ENCODE measurements around the gene WNK3. TPM values are rescaled to one million over a fixed set of nuclear protein-coding genes. Genes with fewer than 3 reads are reported as not detected.
A peak's percentile ranks its signal among the peaks of the same experiment; 100 is the strongest.

Gene WNK3
- total RNA-seq, 2 experiments from 2014 or later: 0.03 to 0.05 TPM

GRCh38 chrX:54230435-54231148 is 127.3 kb downstream of the WNK3 start:
- H3K36me3 Mint-ChIP-seq (ENCODE audit: low read depth): no peaks in the 10 kb centered on the region
- DNase-seq (no peak), ATAC-seq (no peak)
- ChIA-PET POLR2A (no interaction called here), CTCF (no interaction called here)
- no peak overlapping the region for H3K27ac Mint-ChIP-seq
- H3K27me3 Mint-ChIP-seq (ENCODE audit: low read depth): no peaks in the 10 kb centered on the region
- H3K9me3 Mint-ChIP-seq (ENCODE audit: insufficient read depth): no peaks in the 10 kb centered on the region
- H3K4me1 Mint-ChIP-seq (ENCODE audit: low read depth): no peaks in the 10 kb centered on the region
- H3K4me3 Mint-ChIP-seq: no peak overlapping the region

- H3K27me3 Mint-ChIP-seq (ENCODE audit: low read depth): no peaks in the 10 kb centered on the region
- H3K36me3 Mint-ChIP-seq (ENCODE audit: low read depth): no peaks in the 10 kb centered on the region
- no peak overlapping the region for H3K4me3 Mint-ChIP-seq
- CTCF ChIA-PET: no interaction called here
- H3K27ac Mint-ChIP-seq: no peak overlapping the region
- POLR2A ChIA-PET: no interaction called here
- no peaks in the 10 kb centered on the region for H3K9me3 Mint-ChIP-seq (ENCODE audit: insufficient read depth)
- DNase-seq: no peak
- H3K4me1 Mint-ChIP-seq (ENCODE audit: low read depth): no peaks in the 10 kb centered on the region
- no peak for ATAC-seq
Observed at GRCh38 chrX:54223581-54223980, 134.3 kb downstream of the WNK3 start.

GRCh38 chrX:54213603-54214002 is 144.2 kb downstream of the WNK3 start:
- no peak for ATAC-seq
- Mint-ChIP-seq H3K4me1 (ENCODE audit: low read depth) (no peaks in the 10 kb centered on the region), H3K4me3 (no peak overlapping the region), H3K27me3 (ENCODE audit: low read depth) (no peaks in the 10 kb centered on the region), H3K36me3 (ENCODE audit: low read depth) (no peaks in the 10 kb centered on the region), H3K9me3 (ENCODE audit: insufficient read depth) (no peaks in the 10 kb centered on the region), H3K27ac (no peak overlapping the region)
- POLR2A ChIA-PET: no interaction called here
- DNase-seq: no peak
- CTCF ChIA-PET: no interaction called here

GRCh38 chrX:54208531-54208930 is 149.3 kb downstream of the WNK3 start:
- DNase-seq: no peak
- Mint-ChIP-seq H3K4me3 (no peak overlapping the region), H3K27ac (no peak overlapping the region), H3K27me3 (ENCODE audit: low read depth) (no peaks in the 10 kb centered on the region), H3K4me1 (ENCODE audit: low read depth) (no peaks in the 10 kb centered on the region), H3K36me3 (ENCODE audit: low read depth) (no peaks in the 10 kb centered on the region), H3K9me3 (ENCODE audit: insufficient read depth) (no peaks in the 10 kb centered on the region)
- ChIA-PET POLR2A (no interaction called here), CTCF (no interaction called here)
- no peak for ATAC-seq

GRCh38 chrX:54198262-54198661 is 159.6 kb downstream of the WNK3 start:
- CTCF ChIA-PET: no interaction called here
- no peak for DNase-seq
- Mint-ChIP-seq H3K4me3 (no peak overlapping the region), H3K9me3 (ENCODE audit: insufficient read depth) (no peaks in the 10 kb centered on the region), H3K4me1 (ENCODE audit: low read depth) (no peaks in the 10 kb centered on the region), H3K27ac (no peak overlapping the region), H3K36me3 (ENCODE audit: low read depth) (no peaks in the 10 kb centered on the region), H3K27me3 (ENCODE audit: low read depth) (peaks cover 11% of the 10 kb centered on the region)
- POLR2A ChIA-PET: no interaction called here
- ATAC-seq: no peak

GRCh38 chrX:54194982-54195588 is 162.8 kb downstream of the WNK3 start:
- POLR2A ChIA-PET: no interaction called here
- H3K27me3 Mint-ChIP-seq (ENCODE audit: low read depth): peaks cover 9% of the 10 kb centered on the region
- no peak overlapping the region for H3K27ac Mint-ChIP-seq
- DNase-seq (no peak), ATAC-seq (no peak)
- no peaks in the 10 kb centered on the region for H3K36me3 Mint-ChIP-seq (ENCODE audit: low read depth)
- no peak overlapping the region for H3K4me3 Mint-ChIP-seq
- H3K4me1 Mint-ChIP-seq (ENCODE audit: low read depth): no peaks in the 10 kb centered on the region
- CTCF ChIA-PET: no interaction called here
- H3K9me3 Mint-ChIP-seq (ENCODE audit: insufficient read depth): no peaks in the 10 kb centered on the region

GRCh38 chrX:54193085-54193821 is 164.6 kb downstream of the WNK3 start:
- Mint-ChIP-seq H3K9me3 (ENCODE audit: insufficient read depth) (no peaks in the 10 kb centered on the region), H3K4me3 (no peak overlapping the region), H3K4me1 (ENCODE audit: low read depth) (no peaks in the 10 kb centered on the region), H3K36me3 (ENCODE audit: low read depth) (no peaks in the 10 kb centered on the region), H3K27ac (no peak overlapping the region), H3K27me3 (ENCODE audit: low read depth) (peaks cover 3% of the 10 kb centered on the region)
- ChIA-PET CTCF (no interaction called here), POLR2A (interaction anchor here (0.9 kb wide), 1 partner anchor 10 kb away, joined by 3 read pairs; the partner anchor contains the start of gene FAM120C)
- no peak for DNase-seq
- no peak for ATAC-seq

GRCh38 chrX:54184474-54184873 is 173.4 kb downstream of the WNK3 start:
- H3K4me3 Mint-ChIP-seq: no peak overlapping the region
- H3K4me1 Mint-ChIP-seq (ENCODE audit: low read depth): peaks cover 28% of the 10 kb centered on the region
- DNase-seq (no peak), ATAC-seq (no peak)
- peaks cover 18% of the 10 kb centered on the region for H3K36me3 Mint-ChIP-seq (ENCODE audit: low read depth)
- ChIA-PET POLR2A (interaction anchor here (0.6 kb wide), 1 partner anchor 141 kb away, joined by 3 read pairs; no protein-coding TSS in a partner anchor), CTCF (no interaction called here)
- no peak overlapping the region for H3K27ac Mint-ChIP-seq
- H3K27me3 Mint-ChIP-seq (ENCODE audit: low read depth): no peaks in the 10 kb centered on the region
- no peaks in the 10 kb centered on the region for H3K9me3 Mint-ChIP-seq (ENCODE audit: insufficient read depth)

- ATAC-seq: peak; percentile 74
- peak within 1 kb of the TSS; percentile 71 for H3K4me3 Mint-ChIP-seq
- peaks cover 23% of the 10 kb centered on the region for H3K36me3 Mint-ChIP-seq (ENCODE audit: low read depth)
- H3K9me3 Mint-ChIP-seq (ENCODE audit: insufficient read depth): no peaks in the 10 kb centered on the region
- ChIA-PET POLR2A (interaction anchor here (0.8 to 4.1 kb wide), 4 partner anchors 9 to 596 kb away, joined by 3 to 27 read pairs (median 4); partner anchors contain the start of gene PHF8), CTCF (interaction anchor here (1.1 kb wide), 1 partner anchor 138 kb away, joined by 3 read pairs; no protein-coding TSS in a partner anchor)
- peaks cover 40% of the 10 kb centered on the region for H3K4me1 Mint-ChIP-seq (ENCODE audit: low read depth)
- H3K27me3 Mint-ChIP-seq (ENCODE audit: low read depth): no peaks in the 10 kb centered on the region
- H3K27ac Mint-ChIP-seq: peak within 1 kb of the TSS; percentile 88
- DNase-seq: peak; percentile 72
Observed at GRCh38 chrX:54182864-54183613, 174.8 kb downstream of the WNK3 start, which contains the start of gene FAM120C. FAM120C (minus strand) TSS chrX:54183254; CDS start chrX:54183198, 56 bp downstream.

GRCh38 chrX:54182194-54182863 is 175.5 kb downstream of the WNK3 start:
- ChIA-PET POLR2A (interaction anchor here (0.8 to 4.1 kb wide), 2 partner anchors 139 to 595 kb away, joined by 3 to 27 read pairs; partner anchors contain the start of gene PHF8), CTCF (no interaction called here)
- Mint-ChIP-seq H3K27me3 (ENCODE audit: low read depth) (no peaks in the 10 kb centered on the region), H3K36me3 (ENCODE audit: low read depth) (peaks cover 30% of the 10 kb centered on the region), H3K4me1 (ENCODE audit: low read depth) (peaks cover 47% of the 10 kb centered on the region), H3K4me3 (peak overlapping the region; percentile 71), H3K9me3 (ENCODE audit: insufficient read depth) (no peaks in the 10 kb centered on the region), H3K27ac (peak overlapping the region; percentile 80)
- DNase-seq: peak; percentile 78
- ATAC-seq: peak; percentile 78

Data from activated CD8-positive, alpha-beta T cell treated with anti-CD3 and anti-CD28 coated beads, Interleukin-2, amount 10 ng/mL, durations not matched to agents 7 days and 5 days (primary cell).